Duodenal mucosa (tissue), 2 donors: ENCODE measurements around the gene SLC66A2.

Source experiments
- H3K27ac ChIP-seq: one replicate; pipeline ENCODE4 v1.7.0; 2013; ENCODE audit warnings: low read depth, low read length
- H3K27me3 ChIP-seq, 2 donors: one replicate each; pipeline ENCODE4 v1.7.0; 2013; ENCODE audit warnings: low read length in 2 of 2, control low read depth in 1 of 2; ENCODE audit not compliant: insufficient read depth in 2 of 2, control insufficient read depth in 1 of 2
- H3K36me3 ChIP-seq, 2 donors: one replicate each; pipeline ENCODE4 v1.7.0; 2013; ENCODE audit warnings: low read length in 2 of 2, control low read depth in 1 of 2; ENCODE audit not compliant: insufficient read depth in 2 of 2, control insufficient read depth in 1 of 2
- H3K4me1 ChIP-seq, 2 donors: one replicate each; pipeline ENCODE4 v1.7.0; 2013; ENCODE audit warnings: low read length in 2 of 2, control low read depth in 1 of 2; ENCODE audit not compliant: insufficient read depth in 2 of 2, control insufficient read depth in 1 of 2
- H3K4me3 ChIP-seq, 2 donors: one replicate each; pipeline ENCODE4 v1.7.0; 2013; ENCODE audit warnings: low read length in 2 of 2, low read depth in 1 of 2
- H3K9ac ChIP-seq, 2 donors: one replicate each; pipeline ENCODE4 v1.7.0; 2013; ENCODE audit warnings: low read length in 2 of 2, low read depth in 1 of 2
- H3K9me3 ChIP-seq, 2 donors: one replicate each; pipeline ENCODE4 v1.7.0; 2013; ENCODE audit warnings: low read length in 2 of 2, control low read depth in 1 of 2; ENCODE audit not compliant: control insufficient read depth in 1 of 2

SLC66A2 gene

GRCh38 chr18:79983793-79984192 lies 32.3 kb upstream of the SLC66A2 start:
- Histone ChIP-seq H3K4me3 (no peak overlapping the region), H3K9ac (no peak overlapping the region), H3K4me1 (peaks cover 9 to 23% of the 10 kb centered on the region in 2 donors), H3K36me3 (peaks cover 0 to 23% of the 10 kb centered on the region in 2 donors), H3K9me3 (no peaks in the 10 kb centered on the region), H3K27ac (no peak overlapping the region), H3K27me3 (no peaks in the 10 kb centered on the region)

- Histone ChIP-seq H3K9ac (no peak overlapping the region), H3K4me1 (peaks cover 9 to 23% of the 10 kb centered on the region in 2 donors), H3K9me3 (no peaks in the 10 kb centered on the region), H3K27me3 (no peaks in the 10 kb centered on the region), H3K4me3 (no peak overlapping the region), H3K27ac (no peak overlapping the region), H3K36me3 (peaks cover 0 to 23% of the 10 kb centered on the region in 2 donors)
These were observed 31.8 kb upstream of the SLC66A2 start for GRCh38 chr18:79983253-79983652.

DNA sequence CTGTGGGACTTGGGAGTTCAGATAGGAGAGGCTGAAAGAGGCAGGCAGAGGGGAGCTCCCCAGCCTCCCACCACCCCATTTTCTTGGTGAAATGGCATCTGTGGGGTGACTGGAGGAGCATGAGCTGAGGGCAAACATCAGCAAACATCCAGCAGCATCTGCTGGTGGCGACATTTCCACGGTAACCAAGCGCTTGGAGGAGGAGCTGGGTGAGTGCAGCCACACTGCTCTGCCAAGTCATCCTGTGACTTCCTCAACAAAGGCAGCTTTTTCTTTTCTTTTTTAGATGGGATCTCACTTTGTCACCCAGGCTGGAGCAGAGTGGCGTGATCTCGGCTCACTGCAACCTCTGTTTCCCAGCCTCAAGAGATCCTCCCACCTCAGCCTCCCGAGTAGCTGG lies 31.3 kb upstream of the SLC66A2 start:
- Histone ChIP-seq H3K27ac (no peak overlapping the region), H3K4me3 (no peak overlapping the region), H3K9me3 (no peaks in the 10 kb centered on the region), H3K4me1 (peaks cover 9 to 23% of the 10 kb centered on the region in 2 donors), H3K9ac (no peak overlapping the region), H3K36me3 (peaks cover 0 to 23% of the 10 kb centered on the region in 2 donors), H3K27me3 (no peaks in the 10 kb centered on the region)

DNA sequence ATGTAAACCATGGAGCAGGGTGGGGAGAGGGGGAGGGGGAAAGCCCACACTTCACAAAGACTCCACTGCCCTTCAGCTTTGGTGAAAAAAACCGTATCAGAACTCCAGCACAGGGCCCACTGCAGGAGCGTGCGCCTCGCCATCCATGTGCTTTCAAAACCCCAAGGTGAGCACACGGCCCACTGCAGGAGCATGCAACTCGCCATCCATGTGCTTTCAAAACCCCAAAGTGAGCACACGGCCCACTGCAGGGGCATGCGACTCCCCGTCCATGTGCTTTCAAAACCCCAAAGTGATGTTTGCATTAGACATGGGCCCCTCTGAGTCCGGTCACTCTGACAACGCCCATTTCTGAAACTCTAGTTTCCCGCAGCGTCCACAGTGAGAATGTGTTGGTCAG lies 29.1 kb upstream of the SLC66A2 start:
- H3K4me3 ChIP-seq, result no peak overlapping the region
- H3K4me1 ChIP-seq, result peaks cover 0 to 13% of the 10 kb centered on the region in 2 donors
- H3K9ac ChIP-seq, result no peak overlapping the region
- H3K27ac ChIP-seq, result no peak overlapping the region
- H3K27me3 ChIP-seq, result no peaks in the 10 kb centered on the region
- H3K9me3 ChIP-seq, result no peaks in the 10 kb centered on the region
- peaks cover 0 to 30% of the 10 kb centered on the region in 2 donors for H3K36me3 ChIP-seq

GRCh38 chr18:79979843-79980242 lies 28.4 kb upstream of the SLC66A2 start:
- Histone ChIP-seq H3K27me3 (no peaks in the 10 kb centered on the region), H3K9ac (no peak overlapping the region), H3K9me3 (no peaks in the 10 kb centered on the region), H3K4me1 (peaks cover 0 to 13% of the 10 kb centered on the region in 2 donors), H3K4me3 (no peak overlapping the region), H3K27ac (no peak overlapping the region), H3K36me3 (peaks cover 0 to 30% of the 10 kb centered on the region in 2 donors)

- Histone ChIP-seq H3K9ac (no peak overlapping the region), H3K27me3 (no peaks in the 10 kb centered on the region), H3K9me3 (no peaks in the 10 kb centered on the region), H3K4me1 (no peaks in the 10 kb centered on the region), H3K36me3 (peaks cover 21 to 52% of the 10 kb centered on the region in 2 donors), H3K4me3 (no peak overlapping the region), H3K27ac (no peak overlapping the region)
These were observed 24.7 kb upstream of the SLC66A2 start for GRCh38 chr18:79975985-79976680.

DNA sequence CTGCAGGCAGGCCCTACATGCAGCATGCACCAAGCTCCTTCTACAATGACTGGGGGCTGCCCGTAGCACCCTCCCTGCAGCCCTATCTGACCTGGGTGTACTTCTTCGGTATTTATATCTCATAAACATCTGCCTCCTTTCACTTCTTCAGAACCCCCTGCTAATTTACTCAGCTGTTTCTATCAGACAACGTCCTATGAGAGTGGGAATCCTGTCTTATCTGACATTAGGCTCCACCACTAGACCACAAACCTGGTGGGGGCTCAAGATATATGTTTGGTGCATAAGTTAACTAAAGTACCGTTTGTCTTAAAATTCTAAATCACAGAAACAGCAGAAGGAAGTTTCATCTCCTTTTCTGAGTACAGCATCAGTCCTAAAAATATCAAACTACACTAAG lies 23.6 kb upstream of the SLC66A2 start:
- Histone ChIP-seq H3K9ac (no peak overlapping the region), H3K36me3 (peaks cover 21 to 57% of the 10 kb centered on the region in 2 donors), H3K27me3 (no peaks in the 10 kb centered on the region), H3K4me3 (no peak overlapping the region), H3K4me1 (no peaks in the 10 kb centered on the region), H3K9me3 (no peaks in the 10 kb centered on the region), H3K27ac (no peak overlapping the region)

GRCh38 chr18:79974025-79974654 lies 22.7 kb upstream of the SLC66A2 start:
- no peaks in the 10 kb centered on the region for H3K9me3 ChIP-seq
- no peaks in the 10 kb centered on the region for H3K27me3 ChIP-seq
- no peak overlapping the region for H3K4me3 ChIP-seq
- H3K27ac ChIP-seq, result no peak overlapping the region
- H3K4me1 ChIP-seq, result no peaks in the 10 kb centered on the region
- H3K36me3 ChIP-seq, result peaks cover 28 to 55% of the 10 kb centered on the region in 2 donors
- no peak overlapping the region for H3K9ac ChIP-seq

DNA sequence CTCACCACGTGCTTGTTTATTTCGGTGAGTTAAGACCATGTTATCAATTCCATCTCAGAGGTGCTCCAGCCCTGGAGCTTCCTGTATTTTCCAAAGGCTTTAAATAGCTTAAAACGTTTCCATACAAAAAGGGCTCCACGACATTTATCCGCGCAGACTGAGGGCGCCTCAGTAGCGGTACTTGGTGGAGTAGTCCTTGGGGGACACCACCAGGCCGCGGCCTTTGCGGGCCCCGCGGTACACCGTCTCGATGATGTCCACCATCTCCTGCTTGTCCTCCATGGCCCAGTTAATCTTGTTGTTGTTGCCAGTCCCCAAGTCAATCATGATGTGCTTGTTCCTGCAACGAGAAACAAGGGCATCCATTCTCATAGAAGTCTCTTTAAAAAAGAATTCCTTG lies 22.1 kb upstream of the SLC66A2 start:
- no peak overlapping the region for H3K27ac ChIP-seq
- H3K4me1 ChIP-seq, result no peaks in the 10 kb centered on the region
- H3K36me3 ChIP-seq, result peaks cover 28 to 55% of the 10 kb centered on the region in 2 donors
- no peak overlapping the region for H3K4me3 ChIP-seq
- H3K27me3 ChIP-seq, result no peaks in the 10 kb centered on the region
- H3K9me3 ChIP-seq, result no peaks in the 10 kb centered on the region
- H3K9ac ChIP-seq, result no peak overlapping the region

- Histone ChIP-seq H3K36me3 (peaks cover 28 to 60% of the 10 kb centered on the region in 2 donors), H3K4me1 (no peaks in the 10 kb centered on the region), H3K9ac (no peak overlapping the region), H3K4me3 (no peak overlapping the region), H3K9me3 (no peaks in the 10 kb centered on the region), H3K27ac (no peak overlapping the region), H3K27me3 (no peaks in the 10 kb centered on the region)
These were observed 21.3 kb upstream of the SLC66A2 start for GRCh38 chr18:79972720-79973119.
